Measurements from ENCODE around the gene NUP153.

NUP153 gene

DNA sequence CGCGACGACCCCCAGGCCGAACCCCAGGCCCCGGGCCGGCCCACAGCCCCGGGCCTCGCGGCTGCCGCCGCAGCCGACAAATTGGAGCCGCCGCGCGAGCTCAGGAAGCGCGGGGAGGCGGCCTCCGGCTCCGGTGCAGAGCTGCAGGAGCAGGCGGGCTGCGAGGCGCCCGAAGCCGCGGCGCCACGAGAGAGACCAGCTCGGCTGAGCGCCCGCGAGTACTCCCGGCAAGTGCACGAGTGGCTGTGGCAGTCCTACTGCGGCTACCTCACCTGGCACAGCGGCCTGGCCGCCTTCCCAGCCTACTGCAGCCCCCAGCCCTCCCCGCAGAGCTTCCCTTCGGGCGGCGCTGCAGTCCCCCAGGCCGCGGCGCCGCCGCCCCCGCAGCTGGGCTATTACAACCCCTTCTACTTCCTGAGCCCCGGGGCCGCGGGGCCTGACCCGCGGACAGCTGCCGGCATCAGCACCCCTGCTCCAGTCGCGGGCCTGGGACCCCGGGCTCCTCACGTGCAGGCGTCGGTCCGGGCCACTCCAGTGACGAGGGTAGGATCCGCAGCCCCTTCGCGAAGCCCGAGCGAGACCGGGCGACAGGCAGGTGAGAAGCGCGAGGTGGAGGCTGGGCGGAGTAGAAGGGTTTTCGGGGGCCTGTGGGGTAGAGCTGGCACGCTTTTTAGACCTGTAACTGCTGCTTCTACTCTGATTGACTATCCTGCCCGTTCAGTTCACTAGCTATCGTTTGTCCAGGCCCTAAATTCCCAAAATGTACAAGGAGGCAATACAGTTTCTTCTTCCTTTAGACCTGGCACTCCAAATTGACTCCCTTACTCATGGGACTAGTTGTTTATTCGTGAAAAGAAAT is 106.0 kb downstream of the NUP153 start:
- peaks cover 22% of the 10 kb centered on the region for H3K79me2 ChIP-seq (ENCODE audit: insufficient read depth, low read length)
- no peaks in the 10 kb centered on the region for H3K27me3 ChIP-seq (ENCODE audit: insufficient read depth, low read length, poor library complexity, severe bottlenecking)
- H3K4me2 ChIP-seq (ENCODE audit: low read depth, low read length, poor library complexity, severe bottlenecking), result peak overlapping the region; percentile 84
- H3K4me3 ChIP-seq (ENCODE audit: low read length, poor library complexity, severe bottlenecking), result peak overlapping the region; percentile 80
- H2AFZ ChIP-seq (ENCODE audit: low read length), result peak overlapping the region; percentile 67
- no peaks in the 10 kb centered on the region for H3K9me2 ChIP-seq (replicated peaks; ENCODE audit: low read depth, low read length)
- H3K36me3 ChIP-seq (ENCODE audit: insufficient read depth, low read length), result no peaks in the 10 kb centered on the region
- no peaks in the 10 kb centered on the region for H3K9me3 ChIP-seq (ENCODE audit: insufficient read depth, low read depth, low read length)
- peak overlapping the region; percentile 75 for H3K9ac ChIP-seq (ENCODE audit: low read depth, low read length, poor library complexity, severe bottlenecking)
- peaks cover 22% of the 10 kb centered on the region for H4K20me1 ChIP-seq (ENCODE audit: insufficient read depth, low read length, poor library complexity, severe bottlenecking)
- no peaks in the 10 kb centered on the region for H3F3A ChIP-seq (ENCODE audit: low read depth)
- H3K4me1 ChIP-seq (ENCODE audit: insufficient read depth, low read length, poor library complexity, severe bottlenecking), result peaks cover 36% of the 10 kb centered on the region
- no peak for TF ChIP-seq CTCF (conservative IDR thresholded peaks at IDR 0.05; ENCODE audit: low read length)
- TF ChIP-seq EZH2phosphoT487 (IDR thresholded peaks at IDR 0.05; ENCODE audit: borderline replicate concordance), result no peak

GRCh38 chr6:17599877-17600526 is 106.7 kb downstream of the NUP153 start, which contains the start of gene FAM8A1:
FAM8A1 (plus strand) TSS chr6:17600302; CDS start chr6:17600410, 108 bp downstream.
- Histone ChIP-seq H3K27me3 (ENCODE audit: insufficient read depth, low read length, poor library complexity, severe bottlenecking) (no peaks in the 10 kb centered on the region), H3F3A (ENCODE audit: low read depth) (no peaks in the 10 kb centered on the region), H3K4me3 (ENCODE audit: low read length, poor library complexity, severe bottlenecking) (peak within 1 kb of the TSS; percentile 80), H3K36me3 (ENCODE audit: insufficient read depth, low read length) (no peaks in the 10 kb centered on the region), H4K20me1 (ENCODE audit: insufficient read depth, low read length, poor library complexity, severe bottlenecking) (peaks cover 22% of the 10 kb centered on the region), H3K79me2 (ENCODE audit: insufficient read depth, low read length) (peaks cover 22% of the 10 kb centered on the region), H3K4me2 (ENCODE audit: low read depth, low read length, poor library complexity, severe bottlenecking) (peak within 1 kb of the TSS; percentile 84), H3K9me2 (replicated peaks; ENCODE audit: low read depth, low read length) (no peaks in the 10 kb centered on the region), H3K9ac (ENCODE audit: low read depth, low read length, poor library complexity, severe bottlenecking) (peak within 1 kb of the TSS; percentile 75), H3K4me1 (ENCODE audit: insufficient read depth, low read length, poor library complexity, severe bottlenecking) (peaks cover 36% of the 10 kb centered on the region), H2AFZ (ENCODE audit: low read length) (peak within 1 kb of the TSS; percentile 98), H3K9me3 (ENCODE audit: insufficient read depth, low read depth, low read length) (no peaks in the 10 kb centered on the region)
- TF ChIP-seq CTCF (conservative IDR thresholded peaks at IDR 0.05; ENCODE audit: low read length), result peak; percentile 13
- no peak for TF ChIP-seq EZH2phosphoT487 (IDR thresholded peaks at IDR 0.05; ENCODE audit: borderline replicate concordance)

DNA sequence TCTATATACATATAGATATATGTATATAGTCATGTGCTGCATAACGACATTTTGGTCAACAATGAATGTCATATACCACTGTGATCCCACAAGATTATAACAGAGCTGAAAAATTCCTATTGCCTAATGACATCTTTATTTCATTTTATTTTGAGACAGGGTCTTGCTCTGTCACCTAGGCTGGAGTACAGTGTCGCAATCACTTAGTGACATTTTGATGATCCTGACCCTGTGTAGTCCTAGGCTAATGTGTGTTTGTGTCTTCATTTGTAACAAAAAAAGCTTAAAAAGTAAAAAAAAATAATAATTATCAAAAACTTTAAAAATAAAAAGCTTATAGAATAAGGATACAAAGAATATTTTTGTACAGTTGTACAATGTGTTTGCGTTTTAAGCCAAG is 110.6 kb downstream of the NUP153 start:
- Histone ChIP-seq H3K27me3 (ENCODE audit: insufficient read depth, low read length, poor library complexity, severe bottlenecking) (no peaks in the 10 kb centered on the region), H3K36me3 (ENCODE audit: insufficient read depth, low read length) (no peaks in the 10 kb centered on the region), H3K4me3 (ENCODE audit: low read length, poor library complexity, severe bottlenecking) (no peak overlapping the region), H3K9me2 (replicated peaks; ENCODE audit: low read depth, low read length) (no peaks in the 10 kb centered on the region), H3K9me3 (ENCODE audit: insufficient read depth, low read depth, low read length) (no peaks in the 10 kb centered on the region), H3K9ac (ENCODE audit: low read depth, low read length, poor library complexity, severe bottlenecking) (no peak overlapping the region), H2AFZ (ENCODE audit: low read length) (no peak overlapping the region), H3K4me1 (ENCODE audit: insufficient read depth, low read length, poor library complexity, severe bottlenecking) (peaks cover 5% of the 10 kb centered on the region), H4K20me1 (ENCODE audit: insufficient read depth, low read length, poor library complexity, severe bottlenecking) (peaks cover 1% of the 10 kb centered on the region), H3K4me2 (ENCODE audit: low read depth, low read length, poor library complexity, severe bottlenecking) (no peak overlapping the region), H3F3A (ENCODE audit: low read depth) (no peaks in the 10 kb centered on the region), H3K79me2 (ENCODE audit: insufficient read depth, low read length) (peaks cover 2% of the 10 kb centered on the region; the same call in 1 of the 2 replicates)
- TF ChIP-seq CTCF (conservative IDR thresholded peaks at IDR 0.05; ENCODE audit: low read length) (no peak), EZH2phosphoT487 (IDR thresholded peaks at IDR 0.05; ENCODE audit: borderline replicate concordance) (no peak)
